Mesendoderm (in vitro differentiated cells): ENCODE measurements around the gene CDC34.

Experiments
- DNase-seq: peaks from one replicate; pipeline ENCODE4 v3.0.0; 2013
- H2AK5ac ChIP-seq: 2 replicates; pipeline ENCODE4 v1.6.1; 2013; ENCODE audit warnings: low read length, inconsistent platforms
- H2BK120ac ChIP-seq: 2 replicates; pipeline ENCODE4 v1.6.1; 2013; ENCODE audit warnings: low read depth, mild to moderate bottlenecking, low read length, moderate library complexity, mixed read lengths
- H2BK15ac ChIP-seq: replicated peaks from 2 replicates; pipeline ENCODE4 v1.6.1; 2013; ENCODE audit warnings: low read depth, mild to moderate bottlenecking, moderate library complexity
- H2BK5ac ChIP-seq: 2 replicates; pipeline ENCODE4 v1.6.1; 2013; ENCODE audit warnings: low read length, inconsistent platforms
- H3K18ac ChIP-seq: 2 replicates; pipeline ENCODE4 v1.6.1; 2013; ENCODE audit warnings: mild to moderate bottlenecking, low read length, mixed read lengths
- H3K23ac ChIP-seq: one replicate; pipeline ENCODE4 v1.6.1; 2013; ENCODE audit warnings: low read length
- H3K27ac ChIP-seq: 2 replicates; pipeline ENCODE4 v1.5.1; 2013; ENCODE audit warnings: low read depth, mild to moderate bottlenecking, inconsistent platforms, low read length, moderate library complexity
- H3K27me3 ChIP-seq: 2 replicates; pipeline ENCODE4 v1.6.1; 2013; ENCODE audit warnings: low read length, control low read depth, mild to moderate bottlenecking, inconsistent platforms; ENCODE audit not compliant: insufficient read depth, poor library complexity
- H3K36me3 ChIP-seq: 2 replicates; pipeline ENCODE4 v1.6.1; 2013; ENCODE audit warnings: low read length, inconsistent platforms; ENCODE audit not compliant: control insufficient read depth, insufficient read depth
- H3K4ac ChIP-seq: one replicate; pipeline ENCODE4 v1.6.1; 2013; ENCODE audit warnings: low read depth, mild to moderate bottlenecking, low read length, moderate library complexity
- H3K4me1 ChIP-seq: 2 replicates; pipeline ENCODE4 v1.6.1; 2013; ENCODE audit warnings: low read depth, low read length, inconsistent platforms; ENCODE audit not compliant: control insufficient read depth
- H3K4me2 ChIP-seq: 2 replicates; pipeline ENCODE4 v1.6.1; 2013; ENCODE audit warnings: low read length
- H3K4me3 ChIP-seq: 2 replicates; pipeline ENCODE4 v1.5.1; 2013; ENCODE audit warnings: mild to moderate bottlenecking, low read length
- H3K56ac ChIP-seq: one replicate; pipeline ENCODE4 v1.6.1; 2013; ENCODE audit warnings: low read length
- H3K79me1 ChIP-seq: 2 replicates; pipeline ENCODE4 v1.6.1; 2013; ENCODE audit warnings: low read length, inconsistent platforms
- H3K79me2 ChIP-seq: 2 replicates; pipeline ENCODE4 v1.6.1; 2013; ENCODE audit warnings: mild to moderate bottlenecking, low read length; ENCODE audit not compliant: control insufficient read depth, insufficient read depth
- H3K9ac ChIP-seq: 2 replicates; pipeline ENCODE4 v1.6.1; 2013; ENCODE audit warnings: low read length, inconsistent platforms
- H4K5ac ChIP-seq: one replicate; pipeline ENCODE4 v1.6.1; 2013; ENCODE audit warnings: low read length
- H4K8ac ChIP-seq: one replicate; pipeline ENCODE4 v1.6.1; 2013; ENCODE audit warnings: low read depth, mild to moderate bottlenecking, control low read depth, low read length, moderate library complexity
- WGBS: extraction: QIAGEN DNeasy Blood & Tissue Kit; methylation state at CpG from one replicate; pipeline ENCODE4 v1.1.7; 2013; ENCODE audit warnings: low lambda C conversion rate, missing lambda C conversion rate; ENCODE audit not compliant: insufficient coverage; ENCODE audit errors: extremely low coverage; 5-methylcytosine and 5-hydroxymethylcytosine counted together

Gene CDC34

GRCh38 chr19:577439-578392 is 46.2 kb downstream of the CDC34 start:
- Histone ChIP-seq H2AK5ac (no peak overlapping the region), H3K9ac (no peak overlapping the region), H3K79me2 (peaks cover 68% of the 10 kb centered on the region), H2BK15ac (no peak overlapping the region), H3K4me3 (no peak overlapping the region), H3K27me3 (no peaks in the 10 kb centered on the region), H3K36me3 (no peaks in the 10 kb centered on the region), H3K79me1 (peaks cover 7% of the 10 kb centered on the region), H3K56ac (no peak overlapping the region), H4K8ac (no peak overlapping the region), H3K4me2 (no peak overlapping the region), H3K23ac (no peak overlapping the region), H4K5ac (no peak overlapping the region), H3K18ac (no peak overlapping the region), H2BK120ac (no peak overlapping the region), H3K4me1 (peaks cover 5% of the 10 kb centered on the region), H3K4ac (no peak overlapping the region), H2BK5ac (no peak overlapping the region), H3K27ac (no peak overlapping the region)
- DNase-seq, result no peak
- no CpG with 5 or more reads among the region's 66 CpGs for WGBS

GRCh38 chr19:579111-579841 is 47.7 kb downstream of the CDC34 start:
- Histone ChIP-seq H3K36me3 (no peaks in the 10 kb centered on the region), H3K4me2 (no peak overlapping the region), H3K56ac (no peak overlapping the region), H3K9ac (no peak overlapping the region), H3K27me3 (no peaks in the 10 kb centered on the region), H2BK120ac (no peak overlapping the region), H2BK15ac (no peak overlapping the region), H3K23ac (no peak overlapping the region), H3K27ac (no peak overlapping the region), H2AK5ac (no peak overlapping the region), H3K4me1 (peaks cover 5% of the 10 kb centered on the region), H4K8ac (no peak overlapping the region), H4K5ac (no peak overlapping the region), H3K79me1 (peaks cover 7% of the 10 kb centered on the region), H3K4me3 (no peak overlapping the region), H2BK5ac (no peak overlapping the region), H3K4ac (no peak overlapping the region), H3K18ac (no peak overlapping the region), H3K79me2 (peaks cover 54% of the 10 kb centered on the region)
- no CpG with 5 or more reads among the region's 46 CpGs for WGBS
- no peak for DNase-seq

GRCh38 chr19:579842-580155 is 48.2 kb downstream of the CDC34 start:
- H3K79me1 ChIP-seq, result peaks cover 7% of the 10 kb centered on the region
- no peak overlapping the region for H2BK5ac ChIP-seq
- H3K56ac ChIP-seq, result no peak overlapping the region
- H3K27me3 ChIP-seq, result no peaks in the 10 kb centered on the region
- no peak overlapping the region for H2BK120ac ChIP-seq
- WGBS, result no CpG with 5 or more reads among the region's 11 CpGs
- H3K4me1 ChIP-seq, result peaks cover 5% of the 10 kb centered on the region
- H3K27ac ChIP-seq, result no peak overlapping the region
- H4K8ac ChIP-seq, result no peak overlapping the region
- H3K4me3 ChIP-seq, result no peak overlapping the region
- no peak overlapping the region for H2AK5ac ChIP-seq
- no peak overlapping the region for H3K4me2 ChIP-seq
- no peak overlapping the region for H3K23ac ChIP-seq
- no peak overlapping the region for H3K18ac ChIP-seq
- H3K36me3 ChIP-seq, result no peaks in the 10 kb centered on the region
- peaks cover 49% of the 10 kb centered on the region for H3K79me2 ChIP-seq
- no peak for DNase-seq
- no peak overlapping the region for H2BK15ac ChIP-seq
- H3K4ac ChIP-seq, result no peak overlapping the region
- H3K9ac ChIP-seq, result no peak overlapping the region
- H4K5ac ChIP-seq, result no peak overlapping the region

GRCh38 chr19:580274-580835 is 48.8 kb downstream of the CDC34 start:
- no peaks in the 10 kb centered on the region for H3K27me3 ChIP-seq
- no peaks in the 10 kb centered on the region for H3K36me3 ChIP-seq
- no peak overlapping the region for H3K56ac ChIP-seq
- H3K79me2 ChIP-seq, result peaks cover 44% of the 10 kb centered on the region
- H2BK15ac ChIP-seq, result no peak overlapping the region
- H3K4me3 ChIP-seq, result no peak overlapping the region
- no peaks in the 10 kb centered on the region for H3K4me1 ChIP-seq
- WGBS, result no CpG with 5 or more reads among the region's 22 CpGs
- peaks cover 7% of the 10 kb centered on the region for H3K79me1 ChIP-seq
- no peak overlapping the region for H3K4ac ChIP-seq
- H3K18ac ChIP-seq, result no peak overlapping the region
- H2BK120ac ChIP-seq, result no peak overlapping the region
- H3K23ac ChIP-seq, result no peak overlapping the region
- H4K8ac ChIP-seq, result no peak overlapping the region
- no peak overlapping the region for H2BK5ac ChIP-seq
- no peak overlapping the region for H3K9ac ChIP-seq
- DNase-seq, result no peak
- H3K4me2 ChIP-seq, result no peak overlapping the region
- no peak overlapping the region for H2AK5ac ChIP-seq
- no peak overlapping the region for H3K27ac ChIP-seq
- H4K5ac ChIP-seq, result no peak overlapping the region

- H3K4ac ChIP-seq, result no peak overlapping the region
- H3K56ac ChIP-seq, result no peak overlapping the region
- H3K18ac ChIP-seq, result no peak overlapping the region
- H3K4me1 ChIP-seq, result no peaks in the 10 kb centered on the region
- H2BK120ac ChIP-seq, result no peak overlapping the region
- no peak overlapping the region for H3K9ac ChIP-seq
- H3K27me3 ChIP-seq, result no peaks in the 10 kb centered on the region
- H3K4me2 ChIP-seq, result no peak overlapping the region
- no peak overlapping the region for H2BK5ac ChIP-seq
- H4K5ac ChIP-seq, result no peak overlapping the region
- H3K23ac ChIP-seq, result no peak overlapping the region
- H3K4me3 ChIP-seq, result no peak overlapping the region
- no peak overlapping the region for H2BK15ac ChIP-seq
- DNase-seq, result no peak
- H4K8ac ChIP-seq, result no peak overlapping the region
- no peaks in the 10 kb centered on the region for H3K36me3 ChIP-seq
- H3K27ac ChIP-seq, result no peak overlapping the region
- no CpG with 5 or more reads among the region's 40 CpGs for WGBS
- H2AK5ac ChIP-seq, result no peak overlapping the region
- peaks cover 7% of the 10 kb centered on the region for H3K79me1 ChIP-seq
- peaks cover 34% of the 10 kb centered on the region for H3K79me2 ChIP-seq
Observed at GRCh38 chr19:581399-582111, 50.0 kb downstream of the CDC34 start.
